Suprapubic skin (tissue), 4 donors: Measurements from ENCODE around the gene NAP1L1.

Experiments
- POLR2A ChIP-seq, 2 donors: fragments of 450-650 bp; IDR thresholded peaks; one replicate each; pipeline ENCODE4 v1.6.1; 2017; ENCODE audit warnings: antibody characterized with exemption in 2 of 2, mild to moderate bottlenecking in 2 of 2, moderate library complexity in 2 of 2
- POLR2AphosphoS5 ChIP-seq, 3 donors: sonication (generic); formaldehyde crosslinking; IDR thresholded peaks; one replicate each; pipeline ENCODE4 v1.6.1; 2017; ENCODE audit warnings: antibody characterized with exemption in 3 of 3
- TF ChIP-seq, protein P1 (sequence below), 2 donors: fragments of 200-600 bp in 1 of 2; fragments of 450-650 bp in 1 of 2; sonication (generic) in 1 of 2; IDR thresholded peaks; one replicate each; pipeline ENCODE4 v1.5.1; 2016 to 2019; ENCODE audit warnings: antibody characterized with exemption in 2 of 2, mild to moderate bottlenecking in 1 of 2, moderate library complexity in 1 of 2

- TF ChIP-seq, protein P1, sequence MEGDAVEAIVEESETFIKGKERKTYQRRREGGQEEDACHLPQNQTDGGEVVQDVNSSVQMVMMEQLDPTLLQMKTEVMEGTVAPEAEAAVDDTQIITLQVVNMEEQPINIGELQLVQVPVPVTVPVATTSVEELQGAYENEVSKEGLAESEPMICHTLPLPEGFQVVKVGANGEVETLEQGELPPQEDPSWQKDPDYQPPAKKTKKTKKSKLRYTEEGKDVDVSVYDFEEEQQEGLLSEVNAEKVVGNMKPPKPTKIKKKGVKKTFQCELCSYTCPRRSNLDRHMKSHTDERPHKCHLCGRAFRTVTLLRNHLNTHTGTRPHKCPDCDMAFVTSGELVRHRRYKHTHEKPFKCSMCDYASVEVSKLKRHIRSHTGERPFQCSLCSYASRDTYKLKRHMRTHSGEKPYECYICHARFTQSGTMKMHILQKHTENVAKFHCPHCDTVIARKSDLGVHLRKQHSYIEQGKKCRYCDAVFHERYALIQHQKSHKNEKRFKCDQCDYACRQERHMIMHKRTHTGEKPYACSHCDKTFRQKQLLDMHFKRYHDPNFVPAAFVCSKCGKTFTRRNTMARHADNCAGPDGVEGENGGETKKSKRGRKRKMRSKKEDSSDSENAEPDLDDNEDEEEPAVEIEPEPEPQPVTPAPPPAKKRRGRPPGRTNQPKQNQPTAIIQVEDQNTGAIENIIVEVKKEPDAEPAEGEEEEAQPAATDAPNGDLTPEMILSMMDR (IDR thresholded peaks at IDR 0.05) = no peak
- TF ChIP-seq POLR2A (IDR thresholded peaks at IDR 0.05) (no peak), POLR2AphosphoS5 (IDR thresholded peaks at IDR 0.05) (no peak)
Measured at GRCh38 chr12:76012644-76013043, 71.8 kb downstream of the NAP1L1 start.
